ENCODE results near the gene TGFBR3L. TPM values are rescaled to one million over a fixed set of nuclear protein-coding genes. Genes with fewer than 3 reads are reported as not detected.
"Not testable (repeated sequence)": the region's sequence is repeated elsewhere in the genome, so short reads cannot be mapped to it uniquely, and the experiment has no call there.

TGFBR3L gene
- total RNA-seq, 1 donor from 2014 or later = 7.1 TPM

- no peak for DNase-seq (ENCODE audit: low spot score in 2 of 2)
- Histone ChIP-seq H3K4me3 (no peak overlapping the region), H3K27me3 (no peaks in the 10 kb centered on the region), H3K36me3 (no peaks in the 10 kb centered on the region), H3K9me3 (no peaks in the 10 kb centered on the region), H3K27ac (no peak overlapping the region), H3K4me1 (peaks cover 0 to under 1% of the 10 kb centered on the region in 2 donors)
- TF ChIP-seq CTCF (IDR thresholded peaks at IDR 0.05) = no peak
- intact Hi-C loops (cut with DNase I) = no loop called here
Measured at GRCh38 chr19:7947939-7948338, 33.3 kb downstream of the TGFBR3L start.

GRCh38 chr19:7953060-7953459, 38.4 kb downstream of the TGFBR3L start:
- Histone ChIP-seq H3K27me3 (no peaks in the 10 kb centered on the region), H3K4me3 (no peak overlapping the region), H3K36me3 (no peaks in the 10 kb centered on the region), H3K4me1 (no peaks in the 10 kb centered on the region), H3K9me3 (no peaks in the 10 kb centered on the region), H3K27ac (no peak overlapping the region)
- TF ChIP-seq CTCF (IDR thresholded peaks at IDR 0.05) = no peak
- no peak for DNase-seq (ENCODE audit: low spot score in 2 of 2)
- intact Hi-C loops (cut with DNase I) = no loop called here

- intact Hi-C loops (cut with DNase I) = no loop called here
- no peaks in the 10 kb centered on the region for H3K27me3 ChIP-seq
- H3K9me3 ChIP-seq = no peaks in the 10 kb centered on the region
- no peak for DNase-seq (ENCODE audit: low spot score in 2 of 2)
- no peak overlapping the region for H3K4me3 ChIP-seq
- H3K36me3 ChIP-seq = no peaks in the 10 kb centered on the region
- no peak for TF ChIP-seq CTCF (IDR thresholded peaks at IDR 0.05)
- H3K4me1 ChIP-seq = no peaks in the 10 kb centered on the region
- H3K27ac ChIP-seq = no peak overlapping the region
Measured at GRCh38 chr19:7953576-7953975, 38.9 kb downstream of the TGFBR3L start.

GRCh38 chr19:7955696-7956095, 41.1 kb downstream of the TGFBR3L start:
- Histone ChIP-seq H3K27me3 (no peaks in the 10 kb centered on the region), H3K4me1 (no peaks in the 10 kb centered on the region), H3K27ac (no peak overlapping the region), H3K4me3 (no peak overlapping the region), H3K36me3 (peaks cover 0 to 10% of the 10 kb centered on the region in 2 donors), H3K9me3 (no peaks in the 10 kb centered on the region)
- intact Hi-C loops (cut with DNase I) = no loop called here
- DNase-seq (ENCODE audit: low spot score in 2 of 2) = no peak
- no peak for TF ChIP-seq CTCF (IDR thresholded peaks at IDR 0.05)

- Histone ChIP-seq H3K27ac (no peak overlapping the region), H3K4me1 (no peaks in the 10 kb centered on the region), H3K27me3 (no peaks in the 10 kb centered on the region), H3K4me3 (no peak overlapping the region), H3K36me3 (peaks cover 27 to 39% of the 10 kb centered on the region in 2 donors), H3K9me3 (no peaks in the 10 kb centered on the region)
- no peak for DNase-seq (ENCODE audit: low spot score in 2 of 2)
- TF ChIP-seq CTCF (IDR thresholded peaks at IDR 0.05) = no peak
- intact Hi-C loops (cut with DNase I) = no loop called here
Measured at GRCh38 chr19:7959211-7959610, 44.6 kb downstream of the TGFBR3L start.

- H3K36me3 ChIP-seq = peaks cover 36 to 57% of the 10 kb centered on the region in 2 donors
- H3K4me1 ChIP-seq; DNase-seq (ENCODE audit: low spot score in 2 of 2); H3K4me3 ChIP-seq; H3K9me3 ChIP-seq; H3K27ac ChIP-seq; H3K27me3 ChIP-seq; intact Hi-C loops (cut with DNase I): not testable (repeated sequence)
Measured at GRCh38 chr19:7961082-7961481, 46.5 kb downstream of the TGFBR3L start.

Measured in ascending aorta (tissue), 2 donors.